Measurements from ENCODE around the gene FHAD1. TPM values are rescaled to one million over a fixed set of nuclear protein-coding genes. Genes with fewer than 3 reads are reported as not detected.
A peak's percentile ranks its signal among the peaks of the same experiment; 100 is the strongest.

Gene FHAD1
- total and polyA plus RNA-seq, 2 of the 13 experiments (the other 11 are each of a cell fraction or from before 2014, with no cell fraction given): not detected

GRCh38 chr1:15207031-15207828, 39.8 kb upstream of the FHAD1 start (continued):
- TF ChIP-seq ATF7-NPFF (CRISPR knock-in tag; IDR thresholded peaks at IDR 0.05; ENCODE audit: low read depth) (0 out of 2 replicates have a peak, but pooled peaks have one; percentile 23), ELF1 (CRISPR knock-in tag; IDR thresholded peaks at IDR 0.05) (peak; percentile 5; the same call in 1 of the 2 replicates), ZBTB25 (CRISPR knock-in tag; IDR thresholded peaks at IDR 0.05) (no peak), FOXC1 (CRISPR knock-in tag; IDR thresholded peaks at IDR 0.05; ENCODE audit: borderline replicate concordance) (0 out of 2 replicates have a peak, but pooled peaks have one; percentile 28), ZBTB42 (CRISPR knock-in tag; IDR thresholded peaks at IDR 0.05) (0 out of 2 replicates have a peak, but pooled peaks have one; percentile 47)

GRCh38 chr1:15207829-15208429, 39.1 kb upstream of the FHAD1 start:
- no peak overlapping the region for H2AFZ ChIP-seq (ENCODE audit: low read length)
- H3K4me2 ChIP-seq (ENCODE audit: low read depth, low read length): no peak overlapping the region
- H3K27ac ChIP-seq (ENCODE audit: extremely low read length, insufficient read depth, low read length): no peak overlapping the region
- H3K4me3 ChIP-seq (replicated peaks in 1 of 3; ENCODE audit: insufficient read depth in 1 of 3, low read depth in 2 of 3, low read length in 3 of 3): no peak overlapping the region
- H3K79me2 ChIP-seq (ENCODE audit: insufficient read depth, low read length): peaks cover 13% of the 10 kb centered on the region
- H3K4me1 ChIP-seq (ENCODE audit: insufficient read depth, low read length): peaks cover 41% of the 10 kb centered on the region
- POLR2A ChIA-PET: no interaction called here
- H3K9ac ChIP-seq (ENCODE audit: insufficient read depth, low read depth, low read length): no peak overlapping the region
- in situ Hi-C loops (cut with HindIII; ENCODE audit: extremely low pct_ligation_motif_present, low pct_unique_long_range_greater_than_20kb): no loop called here
- no peaks in the 10 kb centered on the region for H3K9me3 ChIP-seq (ENCODE audit: low read length)
- no peak for DNase-seq (ENCODE audit: low spot score)
- CTCF ChIA-PET (ENCODE audit: low intra/inter-chr PET ratio, low total read pairs): no interaction called here
- no peak for FAIRE-seq
- ATAC-seq: no peak
- WGBS (ENCODE audit: low lambda C conversion rate): 73% methylated on average over 6 of the region's 6 CpGs
- intact Hi-C loops (cut with micrococcal nuclease; ENCODE audit: unreplicated experiment): loop anchor here (2.0 kb wide), 2 partner anchors 65 to 95 kb away; no protein-coding TSS in a partner anchor
- no peak for TF ChIP-seq ATF3 (CRISPR knock-in tag; IDR thresholded peaks at IDR 0.05)
- H3K27me3 ChIP-seq (ENCODE audit: control insufficient read depth in 1 of 2, insufficient read depth in 2 of 2, low read length in 2 of 2): no peaks in the 10 kb centered on the region
- peaks cover 3 to 23% of the 10 kb centered on the region in 2 experiments for H3K36me3 ChIP-seq (replicated peaks in 1 of 2; ENCODE audit: control insufficient read depth in 1 of 2, insufficient read depth in 2 of 2, low read length in 2 of 2)
- no TSS peak for BruUV-seq (replicated peaks)
- peaks cover 19% of the 10 kb centered on the region; the same call in 1 of the 2 replicates for H4K20me1 ChIP-seq (ENCODE audit: insufficient read depth, low read length)

Measured in HepG2 (cell line).